HTERT RPE-1 (cell line): Measurements from ENCODE around the gene BBS7.

ENCODE experiments used
- in situ Hi-C: fragments of 300-500 bp; cut with MboI; formaldehyde crosslinking; loops from 4 replicates; pipeline ENCODE4 v1.14.3; 2020; ENCODE audit warnings: low sequenced_read_pairs

The BBS7 gene

GRCh38 chr4:121794505-121795188 is 75.6 kb downstream of the BBS7 start:
- in situ Hi-C loops, result no loop called here

- in situ Hi-C loops, result no loop called here
Observed at GRCh38 chr4:121792966-121793365, 77.3 kb downstream of the BBS7 start.

- in situ Hi-C loops, result no loop called here
Observed at GRCh38 chr4:121791481-121791880, 78.8 kb downstream of the BBS7 start.

- in situ Hi-C loops, result no loop called here
Observed at GRCh38 chr4:121790976-121791375, 79.3 kb downstream of the BBS7 start.

- in situ Hi-C loops, result no loop called here
Observed at GRCh38 chr4:121789960-121790829, 80.1 kb downstream of the BBS7 start.

- in situ Hi-C loops, result no loop called here
Observed at GRCh38 chr4:121789455-121789854, 80.8 kb downstream of the BBS7 start.

GRCh38 chr4:121788896-121789295 is 81.4 kb downstream of the BBS7 start:
- in situ Hi-C loops, result no loop called here

GRCh38 chr4:121786221-121786620 is 84.1 kb downstream of the BBS7 start:
- in situ Hi-C loops, result no loop called here

GRCh38 chr4:121785479-121785878 is 84.8 kb downstream of the BBS7 start:
- in situ Hi-C loops, result no loop called here

GRCh38 chr4:121784975-121785374 is 85.3 kb downstream of the BBS7 start:
- in situ Hi-C loops, result no loop called here

- in situ Hi-C loops, result no loop called here
Observed at GRCh38 chr4:121784401-121784800, 85.9 kb downstream of the BBS7 start.

GRCh38 chr4:121783210-121783609 is 87.1 kb downstream of the BBS7 start:
- in situ Hi-C loops, result no loop called here

GRCh38 chr4:121778991-121779628 is 91.2 kb downstream of the BBS7 start:
- in situ Hi-C loops, result no loop called here

- in situ Hi-C loops, result no loop called here
Observed at GRCh38 chr4:121777625-121778024, 92.6 kb downstream of the BBS7 start.

- in situ Hi-C loops, result no loop called here
Observed at GRCh38 chr4:121776610-121777401, 93.5 kb downstream of the BBS7 start.
